HL-60/S4 treated with phorbol 12-myristate 13-acetate at 8.2 ng/mL for 4 days and 3 days (cell line): ENCODE measurements around the gene PHACTR3.

Source experiments
- in situ Hi-C: fragments of 300-500 bp; cut with MboI; formaldehyde crosslinking; loops from 2 replicates; pipeline ENCODE4 v1.15.0; 2022; ENCODE audit warnings: low sequenced_read_pairs

The PHACTR3 gene

DNA sequence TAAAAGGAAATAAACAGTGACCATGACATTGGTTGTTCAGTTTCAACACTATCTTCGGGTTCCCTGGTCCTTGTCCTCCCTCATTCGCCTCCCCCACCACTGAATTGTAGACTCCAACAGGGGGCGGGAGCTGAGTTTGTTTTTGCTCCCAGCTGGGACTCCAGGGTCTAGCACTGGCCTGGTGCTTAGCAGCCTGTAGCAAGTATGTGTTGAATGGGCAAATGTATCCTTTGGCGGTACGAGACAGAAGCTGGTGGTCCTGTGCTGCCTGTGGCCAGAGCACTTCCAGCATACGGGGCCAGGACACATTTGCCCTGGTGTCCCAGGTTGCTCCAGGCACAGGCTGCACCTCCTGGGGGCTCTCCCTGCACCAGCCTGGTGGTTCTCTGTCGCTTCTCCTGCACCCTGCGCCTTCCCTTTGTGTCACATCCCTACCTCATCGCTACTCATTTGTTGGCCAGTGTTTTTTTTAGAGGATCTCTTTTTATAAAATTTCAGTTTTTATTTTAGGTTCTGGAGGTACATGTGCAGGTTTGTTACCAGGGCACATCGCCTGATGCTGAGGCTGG lies 40.1 kb downstream of the PHACTR3 start:
- in situ Hi-C loops, result no loop called here

DNA sequence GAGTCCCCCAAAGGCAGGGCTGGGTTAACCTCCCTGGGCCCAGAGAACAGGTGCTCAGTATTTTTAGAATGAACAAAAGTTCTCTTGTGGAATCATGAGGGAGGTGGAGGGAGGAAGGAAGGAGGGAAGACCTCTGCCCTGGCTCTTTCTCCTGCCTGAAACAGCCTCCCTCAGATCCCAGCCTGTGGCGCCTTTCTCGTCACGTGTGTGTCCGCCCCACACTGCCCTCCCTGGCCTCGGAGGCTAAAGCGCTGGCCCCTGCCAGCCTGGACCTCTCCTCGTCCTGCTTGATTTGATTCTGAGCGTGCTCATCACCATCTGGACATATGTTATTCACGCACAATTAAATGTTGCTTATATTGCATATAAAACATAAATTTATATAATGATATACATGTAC lies 40.9 kb downstream of the PHACTR3 start:
- in situ Hi-C loops, result no loop called here

DNA sequence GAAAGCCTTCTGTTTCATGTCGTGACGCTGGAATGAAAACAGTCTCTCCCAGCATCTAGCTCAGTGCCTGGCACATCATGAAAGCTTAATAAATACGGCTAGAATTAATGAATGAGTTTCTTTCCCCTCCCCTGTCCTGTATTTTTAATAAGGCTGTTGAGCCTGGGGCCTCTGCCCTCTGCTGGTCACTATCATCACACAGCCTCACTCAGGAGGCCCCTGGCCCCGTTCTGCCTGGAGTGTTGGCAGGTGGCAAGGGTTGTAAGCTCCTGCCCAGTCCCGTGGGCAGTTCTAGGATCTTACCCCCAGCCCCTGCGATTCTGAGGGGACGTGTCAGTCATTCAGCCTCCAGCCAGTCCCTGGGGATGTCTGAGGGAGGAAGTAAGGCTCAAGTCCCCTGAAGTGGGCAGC lies 41.4 kb downstream of the PHACTR3 start:
- in situ Hi-C loops, result no loop called here

GRCh38 chr20:59646487-59646886 lies 42.1 kb downstream of the PHACTR3 start:
- in situ Hi-C loops, result no loop called here

DNA sequence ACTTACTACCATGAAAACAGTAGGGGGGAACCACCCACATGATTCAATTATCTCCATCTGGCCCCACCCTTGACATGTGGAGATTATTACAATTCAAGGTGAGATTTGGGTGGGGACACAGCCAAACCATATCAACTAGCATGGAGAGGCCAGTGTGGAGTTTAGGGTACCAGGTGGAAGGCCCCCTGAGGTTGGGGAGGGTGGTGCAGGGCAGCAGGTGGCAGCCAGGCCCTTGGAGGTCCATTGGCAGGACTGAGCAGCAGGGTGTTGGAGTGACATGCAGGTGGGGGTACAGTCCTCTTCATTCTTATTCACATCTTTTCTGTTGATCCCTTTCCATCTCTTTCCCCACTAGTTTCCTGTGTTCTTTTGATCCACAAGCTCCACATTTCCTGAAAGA lies 42.9 kb downstream of the PHACTR3 start:
- in situ Hi-C loops, result no loop called here

DNA sequence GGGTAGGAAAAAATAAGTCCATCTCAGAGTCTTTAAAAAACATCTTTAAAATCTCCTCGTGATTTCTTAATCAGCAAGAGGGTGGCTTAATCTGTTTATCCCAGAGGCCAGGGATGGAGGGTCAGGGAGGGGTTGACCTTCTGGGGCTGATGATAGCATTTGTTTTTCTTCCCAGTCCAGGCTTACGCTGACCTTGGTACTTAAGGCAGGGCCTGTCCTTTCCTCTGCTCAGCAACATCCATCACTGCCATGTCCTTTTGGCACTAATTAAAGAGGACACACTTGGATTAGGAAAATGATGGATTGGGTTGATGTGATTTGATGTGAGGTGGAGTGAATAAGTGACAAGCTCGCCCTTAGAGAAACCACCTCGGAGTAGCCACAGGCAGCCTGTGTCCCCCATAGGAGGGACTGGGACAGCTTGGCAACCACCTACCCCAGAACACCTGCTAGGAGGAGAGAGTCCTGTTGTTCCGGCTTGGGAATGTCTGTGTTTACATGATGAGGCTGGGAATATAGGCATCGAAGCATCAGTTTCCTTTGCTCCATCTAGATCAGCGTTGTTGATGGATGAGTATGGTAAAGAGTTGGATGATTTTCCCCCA lies 44.2 kb downstream of the PHACTR3 start:
- in situ Hi-C loops, result no loop called here

DNA sequence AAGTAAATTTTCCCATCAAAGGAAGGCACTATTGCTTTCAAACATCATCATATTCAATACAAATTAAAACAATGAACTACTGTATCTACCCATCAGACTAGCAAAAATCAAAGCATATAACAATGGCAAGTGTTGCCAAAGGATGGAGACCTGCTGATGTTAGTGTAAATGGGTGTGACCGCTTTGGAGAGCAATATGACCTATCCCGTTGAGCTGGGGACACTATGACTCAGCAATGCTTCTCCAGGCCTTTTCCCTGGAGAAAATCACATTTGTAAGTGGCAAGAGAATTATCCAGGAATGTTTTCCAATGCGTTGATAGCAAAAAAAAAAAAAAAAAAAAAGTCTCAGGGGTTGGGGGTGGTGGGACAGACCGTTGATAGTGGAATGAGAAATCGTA lies 46.1 kb downstream of the PHACTR3 start:
- in situ Hi-C loops, result no loop called here

- in situ Hi-C loops, result no loop called here
Observed at GRCh38 chr20:59652381-59652780, 48.0 kb downstream of the PHACTR3 start.

DNA sequence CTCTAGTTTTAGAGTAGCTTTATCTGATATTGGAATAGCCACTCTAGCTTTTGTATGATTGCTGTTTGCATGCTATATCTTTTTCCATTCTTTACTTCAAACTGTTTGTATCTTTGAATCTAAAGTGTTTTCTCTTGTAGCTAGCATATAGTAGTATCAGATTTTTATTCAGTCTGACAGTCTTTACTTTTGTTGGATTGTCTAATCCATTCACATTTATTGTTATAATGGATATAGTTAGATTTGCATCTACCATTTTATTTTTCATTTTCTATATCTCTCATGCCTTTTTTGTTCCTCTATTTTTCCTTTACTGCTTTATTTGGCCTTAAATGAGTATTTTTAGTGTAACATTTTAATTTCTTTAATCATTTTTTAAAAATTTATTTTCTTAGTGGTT lies 52.1 kb downstream of the PHACTR3 start:
- in situ Hi-C loops, result no loop called here

DNA sequence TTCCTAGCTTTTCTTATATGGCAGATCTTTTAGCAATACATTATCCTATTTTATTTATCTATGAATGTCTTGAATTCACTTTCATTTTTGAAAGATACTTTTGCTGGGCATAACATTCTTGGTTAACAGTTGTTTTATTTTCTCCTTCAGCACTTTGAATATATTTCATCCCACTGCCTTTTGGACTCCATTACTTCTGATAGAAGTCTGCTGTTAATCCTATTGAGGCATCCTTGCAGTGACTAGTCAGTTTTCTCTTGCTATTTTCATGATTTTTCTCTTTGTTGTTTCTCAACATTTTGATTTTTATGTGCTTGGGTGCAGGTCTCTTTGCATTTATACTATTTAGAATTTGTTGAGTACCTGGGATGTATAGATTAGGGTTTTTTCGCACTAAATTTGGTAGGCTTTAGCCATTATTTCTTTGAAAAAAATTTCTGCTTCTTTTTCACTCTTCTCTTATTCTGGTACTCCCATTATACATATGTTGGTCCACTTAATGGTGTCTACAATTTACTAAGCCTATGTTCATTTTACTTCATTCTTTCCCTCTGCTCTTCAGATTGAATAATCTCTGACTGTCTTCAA lies 53.2 kb downstream of the PHACTR3 start:
- in situ Hi-C loops, result no loop called here

DNA sequence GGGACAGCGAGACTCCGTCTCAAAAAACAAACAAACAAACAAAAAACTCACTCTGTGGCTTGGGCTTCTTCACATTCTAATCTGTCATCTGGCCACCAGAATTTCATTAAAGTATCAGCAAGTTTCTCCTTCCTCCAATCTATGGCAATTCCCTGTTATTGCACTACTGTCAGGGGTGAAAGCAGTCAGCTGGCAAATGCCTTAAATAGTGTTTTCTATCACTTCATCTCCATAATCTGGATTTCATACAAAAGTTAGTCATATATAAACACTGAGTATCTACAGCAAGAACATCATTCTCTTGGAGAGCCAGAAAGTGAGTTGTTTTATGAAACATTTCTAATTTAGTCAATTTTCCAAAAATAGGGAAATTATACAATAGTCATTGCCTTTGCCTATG lies 56.1 kb downstream of the PHACTR3 start:
- in situ Hi-C loops, result no loop called here

GRCh38 chr20:59661153-59661552 lies 56.8 kb downstream of the PHACTR3 start:
- in situ Hi-C loops, result no loop called here

- in situ Hi-C loops, result no loop called here
Observed at GRCh38 chr20:59661621-59662020, 57.3 kb downstream of the PHACTR3 start.

- in situ Hi-C loops, result no loop called here
Observed at GRCh38 chr20:59662161-59662560, 57.8 kb downstream of the PHACTR3 start.

DNA sequence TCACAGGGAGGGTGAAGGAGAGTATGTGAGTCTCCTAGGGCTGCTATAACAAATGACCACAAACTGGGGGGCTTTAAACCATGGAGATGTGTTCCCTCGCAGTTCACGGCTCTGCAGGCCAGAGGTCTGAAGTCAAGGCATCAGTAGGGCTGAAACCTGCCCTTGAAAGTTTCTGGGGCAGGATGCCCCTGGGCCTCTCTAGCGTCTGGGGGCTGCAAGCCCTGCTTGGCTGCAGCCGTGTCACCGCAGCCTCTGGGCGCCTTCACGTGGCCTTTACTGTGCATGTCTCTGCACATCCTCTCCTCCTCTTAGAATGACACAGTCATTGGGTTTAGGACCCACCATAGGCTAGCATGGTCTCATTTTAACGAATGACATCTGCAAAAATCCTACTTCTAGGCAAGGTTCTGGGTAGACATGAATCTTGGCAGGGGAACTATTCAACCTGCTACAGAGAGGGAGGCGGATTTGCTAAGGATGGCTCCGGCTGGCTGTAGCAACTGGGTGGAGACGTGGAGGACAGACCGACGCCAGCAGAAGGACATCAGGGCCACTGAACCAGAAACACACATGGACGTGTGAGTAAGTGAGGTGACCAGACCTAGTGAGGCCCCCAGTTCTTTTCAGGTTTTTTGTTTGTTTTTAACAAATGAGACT lies 58.6 kb downstream of the PHACTR3 start:
- in situ Hi-C loops, result no loop called here

- in situ Hi-C loops, result no loop called here
Observed at GRCh38 chr20:59663513-59664060, 59.2 kb downstream of the PHACTR3 start.

DNA sequence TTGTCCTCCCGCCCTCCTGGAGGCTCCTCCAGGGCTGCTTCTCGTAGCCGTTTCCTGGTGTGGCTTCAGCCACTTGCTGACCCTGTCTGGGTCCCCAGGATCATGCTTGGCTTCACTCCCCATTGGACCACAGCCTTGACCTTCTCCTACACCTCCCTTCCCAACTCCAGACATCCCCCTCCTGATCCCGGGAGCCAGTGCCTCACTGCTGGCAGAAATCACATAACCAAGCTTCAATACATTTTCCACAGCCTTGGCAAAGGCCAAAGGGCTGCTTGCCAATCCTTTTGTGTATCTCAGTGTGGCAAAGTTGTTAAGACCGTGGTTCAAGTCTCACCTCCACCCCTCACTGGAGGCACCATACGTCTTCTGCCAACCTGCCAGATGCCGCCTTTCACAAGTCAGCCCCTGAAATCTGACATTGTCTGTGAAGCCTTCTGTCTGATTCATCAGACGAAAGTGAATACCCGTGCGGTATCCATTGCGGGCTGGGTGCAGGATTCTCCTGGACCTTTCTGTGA lies 60.1 kb downstream of the PHACTR3 start:
- in situ Hi-C loops, result no loop called here

- in situ Hi-C loops, result no loop called here
Observed at GRCh38 chr20:59665656-59666555, 61.6 kb downstream of the PHACTR3 start.

DNA sequence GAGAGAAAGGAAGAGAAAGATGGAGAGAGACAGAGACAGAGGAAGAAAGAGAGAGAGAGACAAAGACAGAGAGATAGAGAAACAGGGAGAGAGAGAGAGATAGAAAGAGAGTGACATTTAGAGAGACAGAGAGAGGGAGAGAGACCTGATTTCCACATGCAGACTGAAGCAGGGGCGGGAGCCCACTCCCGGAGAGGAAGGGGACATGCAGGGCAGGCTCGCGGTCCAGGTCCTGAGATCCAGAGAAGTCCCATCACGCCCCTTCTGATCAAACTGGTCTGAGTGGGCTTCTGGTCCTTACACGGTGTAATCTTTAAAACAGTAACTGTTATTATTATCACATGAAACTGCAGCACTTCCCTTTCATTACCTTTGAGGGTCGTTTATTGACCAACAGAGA lies 62.2 kb downstream of the PHACTR3 start:
- in situ Hi-C loops, result no loop called here

DNA sequence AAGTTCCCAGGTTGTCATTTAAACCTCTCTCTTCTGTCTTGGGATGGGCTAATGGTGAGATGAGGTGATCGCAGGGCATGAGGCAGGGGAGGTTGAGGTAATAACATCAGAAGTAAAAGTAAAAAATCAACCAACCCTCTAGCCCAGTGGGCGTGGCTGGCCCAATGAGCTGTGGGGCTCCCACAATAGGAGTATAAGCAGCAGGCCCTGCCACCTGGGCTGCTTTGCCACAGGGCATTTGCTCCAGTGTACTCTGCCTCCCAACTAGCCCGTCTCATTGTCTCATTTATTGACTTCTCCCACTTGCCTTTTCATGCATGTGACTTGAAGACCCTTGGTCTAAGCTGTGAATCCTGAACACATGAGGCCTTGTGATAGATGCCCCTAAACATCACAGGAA lies 62.8 kb downstream of the PHACTR3 start:
- in situ Hi-C loops, result no loop called here
